H9 (cell line): ENCODE measurements around the gene PRSS3. TPM values are rescaled to one million over a fixed set of nuclear protein-coding genes. Genes with fewer than 3 reads are reported as not detected.
A peak's percentile ranks its signal among the peaks of the same experiment; 100 is the strongest.
"Not testable (repeated sequence)": the region's sequence is repeated elsewhere in the genome, so short reads cannot be mapped to it uniquely, and the experiment has no call there.

Source experiments
- DNase-seq: peaks from one replicate; pipeline ENCODE4 v3.0.0-alpha.2; 2017
- H2AFZ ChIP-seq: one replicate; pipeline ENCODE4 v1.6.1; 2013; ENCODE audit warnings: mild to moderate bottlenecking, low read length, control low read depth, moderate library complexity
- H2AK5ac ChIP-seq: 2 replicates; pipeline ENCODE4 v1.6.1; 2013; ENCODE audit warnings: low read length, control low read depth, mixed read lengths; ENCODE audit not compliant: insufficient read length
- H2BK120ac ChIP-seq: one replicate; pipeline ENCODE4 v1.6.1; 2013; ENCODE audit warnings: low read depth, mild to moderate bottlenecking, low read length, control low read depth, inconsistent platforms; ENCODE audit not compliant: poor library complexity, severe bottlenecking
- H2BK12ac ChIP-seq: 2 replicates; pipeline ENCODE4 v1.6.1; 2013; ENCODE audit warnings: low read length, control low read depth, mixed read lengths, low read depth; ENCODE audit not compliant: insufficient read length
- H2BK15ac ChIP-seq: 2 replicates; pipeline ENCODE4 v1.6.1; 2013; ENCODE audit warnings: low read depth, low read length, control low read depth
- H2BK20ac ChIP-seq: one replicate; pipeline ENCODE4 v1.6.1; 2013; ENCODE audit warnings: low read depth, mild to moderate bottlenecking, low read length, control low read depth, inconsistent platforms; ENCODE audit not compliant: poor library complexity, severe bottlenecking
- H2BK5ac ChIP-seq: 2 replicates; pipeline ENCODE4 v1.6.1; 2013; ENCODE audit warnings: low read length, control low read depth, mixed read lengths; ENCODE audit not compliant: insufficient read length
- H3K14ac ChIP-seq: 2 replicates; pipeline ENCODE4 v1.6.1; 2013; ENCODE audit warnings: low read length, control low read depth; ENCODE audit not compliant: insufficient read depth
- H3K18ac ChIP-seq: 2 replicates; pipeline ENCODE4 v1.6.1; 2013; ENCODE audit warnings: low read depth, mild to moderate bottlenecking, mixed read lengths, low read length, control low read depth; ENCODE audit not compliant: insufficient read length
- H3K23ac ChIP-seq: 2 replicates; pipeline ENCODE4 v1.6.1; 2013; ENCODE audit warnings: low read length, control low read depth, mixed read lengths, low read depth; ENCODE audit not compliant: insufficient read length
- H3K23me2 ChIP-seq: 2 replicates; pipeline ENCODE4 v1.6.1; 2013; ENCODE audit warnings: low read depth, mild to moderate bottlenecking, mixed read lengths, low read length, control low read depth; ENCODE audit not compliant: insufficient read length, poor library complexity, severe bottlenecking
- H3K27ac ChIP-seq: 2 replicates; pipeline ENCODE4 v1.5.1; 2013; ENCODE audit warnings: low read length, control low read depth, mixed read lengths, low read depth; ENCODE audit not compliant: insufficient read length
- H3K27me3 ChIP-seq: 2 replicates; pipeline ENCODE4 v1.6.1; 2013; ENCODE audit warnings: low read length, control low read depth, inconsistent platforms; ENCODE audit not compliant: insufficient read depth
- H3K4ac ChIP-seq: 2 replicates; pipeline ENCODE4 v1.6.1; 2013; ENCODE audit warnings: low read depth, mild to moderate bottlenecking, control low read depth, inconsistent platforms, low read length, moderate library complexity
- H3K4me1 ChIP-seq: 2 replicates; pipeline ENCODE4 v1.6.1; 2013; ENCODE audit warnings: low read length, control low read depth, inconsistent platforms; ENCODE audit not compliant: insufficient read depth
- H3K4me2 ChIP-seq: 2 replicates; pipeline ENCODE4 v1.6.1; 2013; ENCODE audit warnings: low read length, control low read depth, mixed read lengths; ENCODE audit not compliant: insufficient read length, insufficient read depth
- H3K56ac ChIP-seq: 2 replicates; pipeline ENCODE4 v1.6.1; 2013; ENCODE audit warnings: low read depth, mild to moderate bottlenecking, mixed read lengths, low read length, control low read depth; ENCODE audit not compliant: insufficient read length
- H3K79me1 ChIP-seq: 2 replicates; pipeline ENCODE4 v1.6.1; 2013; ENCODE audit warnings: low read depth, mild to moderate bottlenecking, moderate library complexity, low read length, control low read depth, inconsistent platforms; ENCODE audit not compliant: insufficient read depth, poor library complexity, severe bottlenecking
- H3K79me2 ChIP-seq: 2 replicates; pipeline ENCODE4 v1.6.1; 2013; ENCODE audit warnings: low read length, control low read depth, inconsistent platforms; ENCODE audit not compliant: insufficient read depth
- H3K9ac ChIP-seq: 2 replicates; pipeline ENCODE4 v1.6.1; 2013; ENCODE audit warnings: low read length, control low read depth, mixed read lengths; ENCODE audit not compliant: insufficient read length; ENCODE audit errors: extremely low read depth
- H3K9me3 ChIP-seq: one replicate; pipeline ENCODE4 v1.6.1; 2013; ENCODE audit warnings: low read depth, low read length, inconsistent platforms; ENCODE audit not compliant: control insufficient read depth
- H3T11ph ChIP-seq: one replicate; pipeline ENCODE4 v1.6.1; 2013; ENCODE audit warnings: mild to moderate bottlenecking, low read length, control low read depth, inconsistent platforms
- H4K20me1 ChIP-seq: one replicate; pipeline ENCODE4 v1.6.1; 2013; ENCODE audit not compliant: control insufficient read depth, insufficient read length, insufficient read depth
- H4K5ac ChIP-seq: 2 replicates; pipeline ENCODE4 v1.6.1; 2013; ENCODE audit warnings: low read depth, mild to moderate bottlenecking, mixed read lengths, low read length, control low read depth; ENCODE audit not compliant: insufficient read length
- H4K8ac ChIP-seq: replicated peaks from 2 replicates; pipeline ENCODE4 v1.6.1; 2013; ENCODE audit warnings: low read length, control low read depth, mixed read lengths, low read depth; ENCODE audit not compliant: insufficient read length
- H4K91ac ChIP-seq: 2 replicates; pipeline ENCODE4 v1.6.1; 2013; ENCODE audit warnings: low read depth, mild to moderate bottlenecking, moderate library complexity, mixed read lengths, low read length, control low read depth; ENCODE audit not compliant: insufficient read length
- H3K27ac Mint-ChIP-seq, 3 experiments: 2 replicates in 2 of 3; 3 replicates in 1 of 3; pipeline ENCODE4 v1.8.0; 2020 to 2021; ENCODE audit warnings: mixed read lengths in 3 of 3, mild to moderate bottlenecking in 1 of 3, moderate library complexity in 1 of 3
- H3K27me3 Mint-ChIP-seq: 2 replicates; pipeline ENCODE4 v1.8.0; 2021; ENCODE audit warnings: low read depth, mild to moderate bottlenecking, moderate library complexity, mixed read lengths
- H3K36me3 Mint-ChIP-seq, 3 experiments: 2 replicates in 2 of 3; 3 replicates in 1 of 3; pipeline ENCODE4 v1.8.0; 2020 to 2021; ENCODE audit warnings: low read depth in 3 of 3, mixed read lengths in 3 of 3; ENCODE audit not compliant: insufficient read depth in 1 of 3
- H3K4me1 Mint-ChIP-seq, 2 experiments: 2 replicates each; pipeline ENCODE4 v1.8.0; 2020; ENCODE audit warnings: mixed read lengths in 2 of 2
- H3K4me3 Mint-ChIP-seq, 2 experiments: 2 replicates in 1 of 2; 3 replicates in 1 of 2; pipeline ENCODE4 v1.8.0; 2020 to 2021; ENCODE audit warnings: mild to moderate bottlenecking in 2 of 2, mixed read lengths in 2 of 2, moderate library complexity in 1 of 2
- H3K9me3 Mint-ChIP-seq, 2 experiments: 2 replicates in 1 of 2; 3 replicates in 1 of 2; pipeline ENCODE4 v1.8.0; 2020; ENCODE audit warnings: mild to moderate bottlenecking in 2 of 2, mixed read lengths in 2 of 2, moderate library complexity in 1 of 2
- CTCF ChIP-seq: fragments of 200-600 bp; sonication (generic); conservative IDR thresholded peaks from 3 replicates; pipeline ENCODE4 v1.8.0; 2021; ENCODE audit warnings: antibody characterized with exemption, mild to moderate bottlenecking
- WGBS: extraction: QIAGEN DNeasy Blood & Tissue Kit; methylation state at CpG from one replicate; pipeline ENCODE4 v1.1.7; 2013; ENCODE audit warnings: missing lambda C conversion rate, low lambda C conversion rate, mixed read lengths; ENCODE audit not compliant: insufficient read length; ENCODE audit errors: extremely low coverage; 5-methylcytosine and 5-hydroxymethylcytosine counted together
- total RNA-seq: library from RNA; stranded (reverse); gene quantifications from 2 replicates; pipeline ENCODE4 v1.2.1, GENCODE V29; 2021

The PRSS3 gene
- total RNA-seq, 1 experiment from 2014 or later: not detected

- no peak overlapping the region for H2AFZ ChIP-seq
- no peak overlapping the region for H3K18ac ChIP-seq
- DNase-seq: no peak
- H3K4me3 Mint-ChIP-seq: no peak overlapping the region
- H3K23ac ChIP-seq: no peak overlapping the region
- no peak overlapping the region for H3K27ac ChIP-seq
- H3K9ac ChIP-seq: no peak overlapping the region
- WGBS: no CpG with 5 or more reads among the region's 4 CpGs
- no peak overlapping the region for H3K56ac ChIP-seq
- no peak overlapping the region for H3K4me2 ChIP-seq
- peak overlapping the region in 1 of 3 experiments; percentile 8; a peak in 1 of 7 replicates for H3K27ac Mint-ChIP-seq
- no peak overlapping the region for H4K8ac ChIP-seq
- peaks cover 0 to 19% (median 9%) of the 10 kb centered on the region in 3 experiments; a peak in 5 of 7 replicates for H3K36me3 Mint-ChIP-seq
- no peaks in the 10 kb centered on the region for H3K4me1 ChIP-seq
- peaks cover 12% of the 10 kb centered on the region; the same call in 1 of the 2 replicates for H3K79me2 ChIP-seq
- H2BK120ac ChIP-seq: no peak overlapping the region
- no peaks in the 10 kb centered on the region for H3K23me2 ChIP-seq
- no peak overlapping the region for H3K14ac ChIP-seq
- no peak overlapping the region for H2BK20ac ChIP-seq
- no peak overlapping the region for H3K4ac ChIP-seq
- peaks cover 10% of the 10 kb centered on the region for H3K79me1 ChIP-seq
- no peaks in the 10 kb centered on the region for H3K9me3 Mint-ChIP-seq
- H4K5ac ChIP-seq: no peak overlapping the region
- no peak overlapping the region for H3T11ph ChIP-seq
- TF ChIP-seq CTCF: no peak
- no peaks in the 10 kb centered on the region for H3K27me3 Mint-ChIP-seq
- no peaks in the 10 kb centered on the region for H3K27me3 ChIP-seq
- no peak overlapping the region for H2BK5ac ChIP-seq
- no peak overlapping the region for H2BK15ac ChIP-seq
- H3K9me3 ChIP-seq: no peaks in the 10 kb centered on the region
- H4K20me1 ChIP-seq: no peaks in the 10 kb centered on the region
- H3K4me1 Mint-ChIP-seq: peaks cover 15 to 16% of the 10 kb centered on the region in 2 experiments
- H4K91ac ChIP-seq: no peak overlapping the region
- no peak overlapping the region for H2BK12ac ChIP-seq
- no peak overlapping the region for H2AK5ac ChIP-seq
These were observed 50.9 kb downstream of the PRSS3 start for GRCh38 chr9:33846231-33846630.

- not testable (repeated sequence) for H4K91ac ChIP-seq, H2BK15ac ChIP-seq, H4K20me1 ChIP-seq, H3T11ph ChIP-seq, H3K4me1 ChIP-seq, H2AFZ ChIP-seq, H3K9ac ChIP-seq, H4K5ac ChIP-seq, H3K4ac ChIP-seq, H2BK20ac ChIP-seq, H2BK120ac ChIP-seq, H3K14ac ChIP-seq, H3K23me2 ChIP-seq, H3K23ac ChIP-seq, H3K18ac ChIP-seq, H3K4me3 Mint-ChIP-seq, H4K8ac ChIP-seq, H3K27me3 Mint-ChIP-seq, H2BK5ac ChIP-seq, H3K9me3 ChIP-seq, H3K9me3 Mint-ChIP-seq, H3K27ac Mint-ChIP-seq, H2BK12ac ChIP-seq, H2AK5ac ChIP-seq, DNase-seq, H3K27me3 ChIP-seq, H3K4me2 ChIP-seq, H3K56ac ChIP-seq, H3K27ac ChIP-seq
- H3K79me1 ChIP-seq: peaks cover 12% of the 10 kb centered on the region
- Mint-ChIP-seq H3K4me1 (peaks cover 16 to 17% of the 10 kb centered on the region in 2 experiments), H3K36me3 (peaks cover 0 to 19% (median 9%) of the 10 kb centered on the region in 3 experiments; a peak in 5 of 7 replicates)
- H3K79me2 ChIP-seq: peaks cover 13% of the 10 kb centered on the region; the same call in 1 of the 2 replicates
- no CpG with 5 or more reads among the region's 3 CpGs for WGBS
These were observed 52.5 kb downstream of the PRSS3 start for GRCh38 chr9:33847894-33848205.
